MCF 10A (cell line): Measurements from ENCODE around the gene VARS1. TPM values are rescaled to one million over a fixed set of nuclear protein-coding genes. Genes with fewer than 3 reads are reported as not detected.

ENCODE experiments used
- BruUV-seq: library from RNA; stranded (reverse); fragments of 400-500 nt; replicated peaks from 2 replicates; lab custom pipeline; 2021; lab: Mats Ljungman, UMichigan
- CTCF ChIA-PET: fragments of 300-600 bp; sonication (Branson Sonifier 250); formaldehyde crosslinking; extraction: SDS; loops from one replicate; lab custom pipeline; 2021; ENCODE audit warnings: antibody characterized with exemption, inconsistent platforms; lab: Yijun Ruan, JAX
- POLR2A ChIA-PET: fragments of 300-600, 350-650 bp; sonication (Branson Sonifier 250); formaldehyde crosslinking; extraction: SDS; loops from one replicate; lab custom pipeline; 2020; ENCODE audit warnings: antibody characterized with exemption, inconsistent platforms; lab: Yijun Ruan, JAX
- DNase-seq: peaks from one replicate; pipeline ENCODE4 v3.0.0-alpha.2; 2018; ENCODE audit not compliant: unreplicated experiment
- H3K27ac Mint-ChIP-seq: one replicate; pipeline ENCODE4 v1.8.0; 2022; ENCODE audit warnings: mild to moderate bottlenecking, low read depth, mixed read lengths; ENCODE audit not compliant: unreplicated experiment
- H3K27me3 Mint-ChIP-seq: one replicate; pipeline ENCODE4 v1.8.0; 2022; ENCODE audit warnings: mixed read lengths; ENCODE audit not compliant: insufficient read depth, unreplicated experiment
- H3K36me3 Mint-ChIP-seq: one replicate; pipeline ENCODE4 v1.8.0; 2022; ENCODE audit warnings: mild to moderate bottlenecking, moderate library complexity, mixed read lengths; ENCODE audit not compliant: insufficient read depth, unreplicated experiment
- H3K4me1 Mint-ChIP-seq: one replicate; pipeline ENCODE4 v1.8.0; 2022; ENCODE audit warnings: mixed read lengths; ENCODE audit not compliant: insufficient read depth, unreplicated experiment
- H3K4me3 Mint-ChIP-seq: one replicate; pipeline ENCODE4 v1.8.0; 2022; ENCODE audit warnings: mild to moderate bottlenecking, moderate library complexity, mixed read lengths; ENCODE audit not compliant: unreplicated experiment
- H3K9me3 Mint-ChIP-seq: one replicate; pipeline ENCODE4 v1.8.0; 2022; ENCODE audit warnings: mixed read lengths; ENCODE audit not compliant: unreplicated experiment
- intact Hi-C: fragments of 100-400 bp; cut with micrococcal nuclease; formaldehyde crosslinking; loops from 2 replicates; pipeline ENCODE4 v1.14.1; 2022
- total RNA-seq: library from RNA; stranded (reverse); gene quantifications from 2 replicates; pipeline ENCODE4 v1.2.3, GENCODE V29; 2022
- TF ChIP-seq, protein P1 (sequence below): fragments of 200-600 bp; IDR thresholded peaks from one replicate; pipeline ENCODE4 v1.8.0; 2022; ENCODE audit warnings: antibody characterized with exemption, mild to moderate bottlenecking; ENCODE audit not compliant: unreplicated experiment

Gene VARS1
- total RNA-seq, 1 experiment from 2014 or later: 200 TPM

DNA sequence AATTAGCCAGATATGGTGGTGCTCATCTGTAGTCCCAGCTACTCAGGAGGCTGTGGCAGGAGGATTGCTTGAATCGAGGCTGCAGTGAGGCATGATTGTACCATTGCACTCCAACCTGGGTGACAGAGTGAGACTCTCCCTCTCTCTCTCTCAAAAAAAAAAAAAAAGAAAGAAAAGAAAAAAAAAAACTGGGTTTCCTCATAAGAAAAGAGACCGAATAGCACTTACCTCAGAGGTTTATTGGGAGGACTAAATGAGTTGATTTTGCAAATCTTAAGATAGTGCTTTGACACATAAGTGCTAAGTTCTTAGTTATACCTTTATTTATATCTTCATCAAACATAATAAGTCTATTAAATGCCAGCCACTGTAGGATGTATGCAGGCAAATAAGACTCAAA lies 24.7 kb downstream of the VARS1 start:
- intact Hi-C loops: loop anchor here (10.0 kb wide), 1 partner anchor 226 kb away; the partner anchor contains the start of genes ATP6V1G2, DDX39B and NFKBIL1
- H3K4me3 Mint-ChIP-seq: no peak overlapping the region
- peaks cover 14% of the 10 kb centered on the region for H3K4me1 Mint-ChIP-seq
- no peaks in the 10 kb centered on the region for H3K27me3 Mint-ChIP-seq
- TF ChIP-seq, protein P1, sequence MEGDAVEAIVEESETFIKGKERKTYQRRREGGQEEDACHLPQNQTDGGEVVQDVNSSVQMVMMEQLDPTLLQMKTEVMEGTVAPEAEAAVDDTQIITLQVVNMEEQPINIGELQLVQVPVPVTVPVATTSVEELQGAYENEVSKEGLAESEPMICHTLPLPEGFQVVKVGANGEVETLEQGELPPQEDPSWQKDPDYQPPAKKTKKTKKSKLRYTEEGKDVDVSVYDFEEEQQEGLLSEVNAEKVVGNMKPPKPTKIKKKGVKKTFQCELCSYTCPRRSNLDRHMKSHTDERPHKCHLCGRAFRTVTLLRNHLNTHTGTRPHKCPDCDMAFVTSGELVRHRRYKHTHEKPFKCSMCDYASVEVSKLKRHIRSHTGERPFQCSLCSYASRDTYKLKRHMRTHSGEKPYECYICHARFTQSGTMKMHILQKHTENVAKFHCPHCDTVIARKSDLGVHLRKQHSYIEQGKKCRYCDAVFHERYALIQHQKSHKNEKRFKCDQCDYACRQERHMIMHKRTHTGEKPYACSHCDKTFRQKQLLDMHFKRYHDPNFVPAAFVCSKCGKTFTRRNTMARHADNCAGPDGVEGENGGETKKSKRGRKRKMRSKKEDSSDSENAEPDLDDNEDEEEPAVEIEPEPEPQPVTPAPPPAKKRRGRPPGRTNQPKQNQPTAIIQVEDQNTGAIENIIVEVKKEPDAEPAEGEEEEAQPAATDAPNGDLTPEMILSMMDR: no peak
- ChIA-PET CTCF (interaction anchor here (0.9 to 2.2 kb wide), 9 partner anchors 8 to 120 kb away, joined by 3 to 15 read pairs (median 8); partner anchors contain the start of gene LY6G5C), POLR2A (interaction anchor here (0.6 to 1.3 kb wide), 5 partner anchors 18 to 39 kb away, joined by 3 to 4 read pairs (median 3); partner anchors contain the start of gene CLIC1)
- no TSS peak for BruUV-seq
- no peaks in the 10 kb centered on the region for H3K36me3 Mint-ChIP-seq
- H3K27ac Mint-ChIP-seq: no peak overlapping the region
- no peak for DNase-seq
- H3K9me3 Mint-ChIP-seq: no peaks in the 10 kb centered on the region

DNA sequence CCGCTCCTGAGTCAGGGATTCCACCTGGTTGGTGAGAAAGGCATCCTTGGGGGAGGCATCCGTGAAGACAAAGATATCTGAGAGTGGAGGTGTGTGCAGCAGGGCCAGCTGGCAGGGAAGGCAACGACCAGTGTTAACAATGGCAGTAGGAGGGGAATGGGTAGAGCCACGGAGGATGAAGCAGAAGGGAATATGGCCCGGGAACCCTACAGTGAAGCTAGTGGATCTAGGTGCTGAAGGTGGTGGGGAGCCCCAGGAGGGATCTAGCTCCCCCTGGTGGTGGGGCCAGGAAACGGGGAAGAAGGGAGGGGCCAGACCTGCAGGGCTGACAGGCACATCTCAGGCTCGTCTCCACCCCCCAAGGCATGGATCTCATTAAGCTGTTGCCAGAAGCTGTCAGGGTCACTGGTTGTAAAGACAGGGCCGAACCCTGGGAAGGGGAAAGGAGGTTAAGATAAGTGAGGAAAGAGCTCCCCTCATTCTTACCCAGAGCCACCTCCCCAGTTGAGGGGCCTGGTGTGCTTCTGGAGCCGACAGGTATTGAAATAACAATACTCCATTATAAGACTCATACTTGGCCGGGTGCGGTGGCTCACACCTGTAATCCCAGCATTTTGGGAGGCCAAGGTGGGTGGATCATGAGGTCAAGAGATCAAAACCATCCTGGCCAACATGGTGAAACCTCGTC lies 25.7 kb downstream of the VARS1 start:
- Mint-ChIP-seq H3K27me3 (no peaks in the 10 kb centered on the region), H3K36me3 (no peaks in the 10 kb centered on the region), H3K9me3 (no peaks in the 10 kb centered on the region), H3K4me3 (no peak overlapping the region), H3K27ac (no peak overlapping the region), H3K4me1 (peaks cover 5% of the 10 kb centered on the region)
- ChIA-PET POLR2A (interaction anchor here (0.6 to 1.2 kb wide), 5 partner anchors 33 to 1091 kb away, joined by 3 read pairs; partner anchors contain the start of genes C6orf47 and CLIC1), CTCF (interaction anchor here (0.6 to 2.2 kb wide), 30 partner anchors 9 to 1554 kb away, joined by 3 to 19 read pairs (median 4); partner anchors contain the start of genes CLIC1, LY6G5C, MPIG6B and SKIC2)
- DNase-seq: peak; percentile 74
- BruUV-seq: no TSS peak
- intact Hi-C loops: loop anchor here (1.0 to 10.0 kb wide), 3 partner anchors 41 to 225 kb away; partner anchors contain the start of genes ATP6V1G2, DDAH2, DDX39B and LY6G5C
- TF ChIP-seq, protein P1: peak; percentile 65

DNA sequence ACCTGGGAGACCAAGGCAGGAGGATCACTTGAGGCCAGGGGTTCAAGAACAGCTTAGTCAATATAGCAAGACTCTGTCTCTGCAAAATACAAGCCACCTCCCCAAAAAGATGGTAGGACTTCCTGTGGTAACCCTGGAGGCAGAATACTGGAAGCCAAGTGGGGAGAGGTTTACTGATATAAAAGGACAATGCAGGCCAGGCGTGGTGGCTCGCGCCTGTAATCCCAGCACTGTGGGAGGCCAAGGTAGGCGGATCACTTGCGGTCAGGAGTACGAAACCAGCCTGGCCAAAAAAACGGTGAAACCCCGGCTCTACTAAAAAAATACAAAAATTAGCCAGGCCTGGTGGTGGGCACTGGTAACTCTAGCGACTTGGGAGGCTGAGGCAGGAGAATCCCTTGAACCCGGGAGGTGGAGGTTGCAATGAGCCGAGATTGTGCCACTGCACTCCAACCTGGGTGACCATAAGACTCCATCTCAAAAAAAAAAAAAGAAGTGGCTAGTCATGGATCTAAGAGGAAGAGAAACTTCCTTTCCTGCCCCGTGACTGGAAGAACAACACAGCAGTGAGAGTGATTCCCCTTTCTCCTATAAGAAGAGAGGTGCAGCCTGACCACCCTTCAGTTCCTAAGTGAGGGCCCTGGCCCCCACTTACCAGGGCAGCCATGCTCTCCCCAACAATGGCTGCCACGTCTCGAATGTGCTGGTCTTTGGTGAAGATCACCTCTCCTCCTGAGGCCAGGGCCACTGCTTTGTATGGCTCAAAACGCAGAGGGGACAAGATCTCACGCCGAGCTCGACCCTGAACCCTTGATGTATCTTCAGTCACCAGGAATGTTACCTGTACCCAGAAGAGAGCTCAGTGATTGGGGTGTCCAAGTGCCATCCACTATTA lies 26.9 kb downstream of the VARS1 start:
- Mint-ChIP-seq H3K9me3 (no peaks in the 10 kb centered on the region), H3K36me3 (no peaks in the 10 kb centered on the region), H3K4me1 (peaks cover 5% of the 10 kb centered on the region), H3K27me3 (no peaks in the 10 kb centered on the region), H3K27ac (no peak overlapping the region), H3K4me3 (no peak overlapping the region)
- TF ChIP-seq, protein P1: no peak
- intact Hi-C loops: loop anchor here (1.0 to 2.0 kb wide), 2 partner anchors 40 to 87 kb away; partner anchors contain the start of genes DDAH2 and LY6G5C
- CTCF ChIA-PET: interaction anchor here (0.5 to 2.2 kb wide), 13 partner anchors 10 to 88 kb away, joined by 3 to 19 read pairs (median 5); partner anchors contain the start of gene LY6G5C
- no TSS peak for BruUV-seq
- no peak for DNase-seq
- POLR2A ChIA-PET: interaction anchor here (0.7 kb wide), 1 partner anchor 29 kb away, joined by 3 read pairs; the partner anchor contains the start of gene MSH5
